PC-3 (cell line): ENCODE results near the gene ATP8A2.

Experiments
- CTCF ChIP-seq: fragments of 300-600 bp; sonication (generic); conservative IDR thresholded peaks from 2 replicates; pipeline ENCODE4 v1.5.1; 2017; ENCODE audit warnings: antibody characterized with exemption, low read depth, mild to moderate bottlenecking, low read length
- EZH2 ChIP-seq: fragments of 300-600 bp; sonication (generic); IDR thresholded peaks from one replicate; pipeline ENCODE4 v1.6.1; 2017; ENCODE audit warnings: antibody characterized with exemption, mild to moderate bottlenecking, low read length; ENCODE audit not compliant: unreplicated experiment

GRCh38 chr13:25602176-25602575 is 230.4 kb downstream of the ATP8A2 start:
- no peak for TF ChIP-seq CTCF
- no peak for TF ChIP-seq EZH2
